Osteocyte (in vitro differentiated cells): ENCODE data around the gene TENM4. TPM values are rescaled to one million over a fixed set of nuclear protein-coding genes. Genes with fewer than 3 reads are reported as not detected.
"Not testable (repeated sequence)": the region's sequence is repeated elsewhere in the genome, so short reads cannot be mapped to it uniquely, and the experiment has no call there.

Source experiments
- DNase-seq: peaks from one replicate; pipeline ENCODE4 v3.0.0; 2021; ENCODE audit warnings: mixed read lengths; ENCODE audit not compliant: unreplicated experiment; ENCODE audit errors: extremely low spot score
- H3K27ac Mint-ChIP-seq: one replicate; pipeline ENCODE4 v1.8.0; 2021; ENCODE audit warnings: mild to moderate bottlenecking, mixed read lengths; ENCODE audit not compliant: unreplicated experiment
- H3K27me3 Mint-ChIP-seq: one replicate; pipeline ENCODE4 v1.8.0; 2021; ENCODE audit warnings: mixed read lengths; ENCODE audit not compliant: unreplicated experiment
- H3K36me3 Mint-ChIP-seq: one replicate; pipeline ENCODE4 v1.8.0; 2021; ENCODE audit warnings: mixed read lengths; ENCODE audit not compliant: unreplicated experiment
- H3K4me1 Mint-ChIP-seq: one replicate; pipeline ENCODE4 v1.8.0; 2021; ENCODE audit warnings: mixed read lengths; ENCODE audit not compliant: unreplicated experiment
- H3K4me3 Mint-ChIP-seq: one replicate; pipeline ENCODE4 v1.8.0; 2021; ENCODE audit warnings: mild to moderate bottlenecking, moderate library complexity, mixed read lengths; ENCODE audit not compliant: unreplicated experiment
- H3K9me3 Mint-ChIP-seq: one replicate; pipeline ENCODE4 v1.8.0; 2021; ENCODE audit warnings: mixed read lengths; ENCODE audit not compliant: unreplicated experiment
- CTCF ChIP-seq: fragments of 200-600 bp; sonication (generic); IDR thresholded peaks from 2 replicates; pipeline ENCODE4 v1.5.0; 2021; ENCODE audit warnings: antibody characterized with exemption, mild to moderate bottlenecking, moderate library complexity
- total RNA-seq: library from RNA; stranded (reverse); gene quantifications from 2 replicates; pipeline ENCODE4 v1.2.1, GENCODE V29; 2021

The TENM4 gene
- total RNA-seq, 1 donor from 2014 or later: 74.1 TPM

GRCh38 chr11:78831571-78831970, 609.3 kb downstream of the TENM4 start:
- no peak for TF ChIP-seq CTCF
- Mint-ChIP-seq H3K9me3 (no peaks in the 10 kb centered on the region), H3K4me3 (no peak overlapping the region), H3K36me3 (no peaks in the 10 kb centered on the region), H3K4me1 (peaks cover 40% of the 10 kb centered on the region), H3K27ac (no peak overlapping the region), H3K27me3 (no peaks in the 10 kb centered on the region)
- no peak for DNase-seq

- Mint-ChIP-seq H3K4me1 (peaks cover 45% of the 10 kb centered on the region), H3K27me3 (no peaks in the 10 kb centered on the region), H3K27ac (peak overlapping the region; percentile 15), H3K9me3 (no peaks in the 10 kb centered on the region), H3K36me3 (no peaks in the 10 kb centered on the region), H3K4me3 (no peak overlapping the region)
- TF ChIP-seq CTCF: no peak
- no peak for DNase-seq
Observed at GRCh38 chr11:78830277-78830819, 610.5 kb downstream of the TENM4 start.

- H3K9me3 Mint-ChIP-seq: no peaks in the 10 kb centered on the region
- no peaks in the 10 kb centered on the region for H3K36me3 Mint-ChIP-seq
- no peak overlapping the region for H3K27ac Mint-ChIP-seq
- TF ChIP-seq CTCF: no peak
- no peaks in the 10 kb centered on the region for H3K27me3 Mint-ChIP-seq
- no peak for DNase-seq
- H3K4me3 Mint-ChIP-seq: no peak overlapping the region
- peaks cover 46% of the 10 kb centered on the region for H3K4me1 Mint-ChIP-seq
Observed at GRCh38 chr11:78829146-78829545, 611.7 kb downstream of the TENM4 start.

- no peak for DNase-seq
- H3K4me1 Mint-ChIP-seq: peaks cover 50% of the 10 kb centered on the region
- TF ChIP-seq CTCF: no peak
- H3K27me3 Mint-ChIP-seq: no peaks in the 10 kb centered on the region
- H3K9me3 Mint-ChIP-seq: no peaks in the 10 kb centered on the region
- H3K36me3 Mint-ChIP-seq: no peaks in the 10 kb centered on the region
- no peak overlapping the region for H3K4me3 Mint-ChIP-seq
- no peak overlapping the region for H3K27ac Mint-ChIP-seq
Observed at GRCh38 chr11:78828676-78829075, 612.2 kb downstream of the TENM4 start.

- not testable (repeated sequence) for H3K9me3 Mint-ChIP-seq, H3K27ac Mint-ChIP-seq, H3K36me3 Mint-ChIP-seq, H3K4me3 Mint-ChIP-seq, H3K27me3 Mint-ChIP-seq, DNase-seq
- H3K4me1 Mint-ChIP-seq: peaks cover 44% of the 10 kb centered on the region
Observed at GRCh38 chr11:78827291-78827690, 613.5 kb downstream of the TENM4 start.

- H3K27me3 Mint-ChIP-seq: no peaks in the 10 kb centered on the region
- peaks cover 41% of the 10 kb centered on the region for H3K4me1 Mint-ChIP-seq
- H3K27ac Mint-ChIP-seq: no peak overlapping the region
- no peak for DNase-seq
- H3K4me3 Mint-ChIP-seq: no peak overlapping the region
- TF ChIP-seq CTCF: no peak
- no peaks in the 10 kb centered on the region for H3K9me3 Mint-ChIP-seq
- no peaks in the 10 kb centered on the region for H3K36me3 Mint-ChIP-seq
Observed at GRCh38 chr11:78825591-78826020, 615.2 kb downstream of the TENM4 start.
